Stimulated activated naive CD8-positive, alpha-beta T cell treated with anti-CD3 and anti-CD28 coated beads, Interleukin-15, Interleukin-2, amounts not matched to agents 100 ng/mL and 50 ng/mL, for 24 hours (primary cell): ENCODE data around the gene SGTA.
A peak's percentile ranks its signal among the peaks of the same experiment; 100 is the strongest.

ENCODE experiments used
- H3K27ac Mint-ChIP-seq: one replicate; pipeline ENCODE4 v1.8.0; 2021; ENCODE audit warnings: mild to moderate bottlenecking, mixed read lengths
- H3K27me3 Mint-ChIP-seq: one replicate; pipeline ENCODE4 v1.8.0; 2021; ENCODE audit warnings: mixed read lengths
- H3K36me3 Mint-ChIP-seq: one replicate; pipeline ENCODE4 v1.8.0; 2021; ENCODE audit warnings: low read depth, mixed read lengths
- H3K4me1 Mint-ChIP-seq: one replicate; pipeline ENCODE4 v1.8.0; 2021; ENCODE audit warnings: low read depth, mixed read lengths
- H3K4me3 Mint-ChIP-seq: one replicate; pipeline ENCODE4 v1.8.0; 2021; ENCODE audit warnings: mild to moderate bottlenecking, mixed read lengths
- H3K9me3 Mint-ChIP-seq: one replicate; pipeline ENCODE4 v1.8.0; 2021; ENCODE audit warnings: mixed read lengths

SGTA gene

GRCh38 chr19:2790557-2791271 lies 7.6 kb upstream of the SGTA start:
- peaks cover 46% of the 10 kb centered on the region for H3K36me3 Mint-ChIP-seq
- no peak overlapping the region for H3K4me3 Mint-ChIP-seq
- H3K9me3 Mint-ChIP-seq, result no peaks in the 10 kb centered on the region
- no peaks in the 10 kb centered on the region for H3K27me3 Mint-ChIP-seq
- H3K27ac Mint-ChIP-seq, result no peak overlapping the region
- H3K4me1 Mint-ChIP-seq, result peaks cover 30% of the 10 kb centered on the region

- Mint-ChIP-seq H3K36me3 (peaks cover 42% of the 10 kb centered on the region), H3K4me3 (no peak overlapping the region), H3K4me1 (peaks cover 31% of the 10 kb centered on the region), H3K27ac (no peak overlapping the region), H3K9me3 (no peaks in the 10 kb centered on the region), H3K27me3 (no peaks in the 10 kb centered on the region)
These were observed 7.1 kb upstream of the SGTA start for GRCh38 chr19:2790194-2790556.

- H3K4me3 Mint-ChIP-seq, result no peak overlapping the region
These were observed 5.2 kb upstream of the SGTA start for GRCh38 chr19:2788237-2788636.

GRCh38 chr19:2787115-2787514 lies 4.0 kb upstream of the SGTA start:
- Mint-ChIP-seq H3K27ac (no peak overlapping the region), H3K9me3 (no peaks in the 10 kb centered on the region), H3K27me3 (no peaks in the 10 kb centered on the region), H3K36me3 (peaks cover 28% of the 10 kb centered on the region), H3K4me3 (peak overlapping the region; percentile 96), H3K4me1 (peaks cover 54% of the 10 kb centered on the region)

More at GRCh38 chr19:2788237-2788636, 5.2 kb upstream of the SGTA start:
- peaks cover 35% of the 10 kb centered on the region for H3K36me3 Mint-ChIP-seq
- H3K27me3 Mint-ChIP-seq, result no peaks in the 10 kb centered on the region
- H3K27ac Mint-ChIP-seq, result no peak overlapping the region
- H3K9me3 Mint-ChIP-seq, result no peaks in the 10 kb centered on the region
- peaks cover 49% of the 10 kb centered on the region for H3K4me1 Mint-ChIP-seq

- Mint-ChIP-seq H3K36me3 (peaks cover 33% of the 10 kb centered on the region), H3K27me3 (no peaks in the 10 kb centered on the region), H3K4me3 (peak within 1 kb of the TSS; percentile 96), H3K4me1 (peaks cover 71% of the 10 kb centered on the region), H3K9me3 (no peaks in the 10 kb centered on the region), H3K27ac (peak within 1 kb of the TSS; percentile 97)
These were observed 2.3 kb upstream of the SGTA start, which contains the start of gene THOP1 for GRCh38 chr19:2785244-2785997. THOP1 (plus strand) TSS chr19:2785503; CDS start chr19:2785663, 160 bp downstream.

GRCh38 chr19:2783781-2784145 lies 690 bp upstream of the SGTA start:
- peaks cover 32% of the 10 kb centered on the region for H3K36me3 Mint-ChIP-seq
- H3K4me3 Mint-ChIP-seq, result peak overlapping the region; percentile 94
- no peaks in the 10 kb centered on the region for H3K27me3 Mint-ChIP-seq
- H3K27ac Mint-ChIP-seq, result peak overlapping the region; percentile 97
- H3K4me1 Mint-ChIP-seq, result peaks cover 62% of the 10 kb centered on the region
- H3K9me3 Mint-ChIP-seq, result no peaks in the 10 kb centered on the region

GRCh38 chr19:2782329-2782935 lies 641 bp downstream of the SGTA start:
- H3K4me3 Mint-ChIP-seq, result peak overlapping the region; percentile 94
- no peaks in the 10 kb centered on the region for H3K9me3 Mint-ChIP-seq
- H3K4me1 Mint-ChIP-seq, result peaks cover 61% of the 10 kb centered on the region
- peaks cover 26% of the 10 kb centered on the region for H3K36me3 Mint-ChIP-seq
- H3K27ac Mint-ChIP-seq, result peak overlapping the region; percentile 97
- H3K27me3 Mint-ChIP-seq, result no peaks in the 10 kb centered on the region

- H3K27ac Mint-ChIP-seq, result no peak overlapping the region
- H3K4me3 Mint-ChIP-seq, result no peak overlapping the region
These were observed 2.8 kb downstream of the SGTA start for GRCh38 chr19:2780284-2780683.

GRCh38 chr19:2779121-2779740 lies 3.8 kb downstream of the SGTA start:
- no peak overlapping the region for H3K4me3 Mint-ChIP-seq
- peaks cover 65% of the 10 kb centered on the region for H3K4me1 Mint-ChIP-seq
- H3K27ac Mint-ChIP-seq, result no peak overlapping the region
- peaks cover 34% of the 10 kb centered on the region for H3K36me3 Mint-ChIP-seq
- H3K27me3 Mint-ChIP-seq, result no peaks in the 10 kb centered on the region
- H3K9me3 Mint-ChIP-seq, result no peaks in the 10 kb centered on the region

More at GRCh38 chr19:2780284-2780683, 2.8 kb downstream of the SGTA start:
- peaks cover 27% of the 10 kb centered on the region for H3K36me3 Mint-ChIP-seq
- peaks cover 64% of the 10 kb centered on the region for H3K4me1 Mint-ChIP-seq
- H3K27me3 Mint-ChIP-seq, result no peaks in the 10 kb centered on the region
- H3K9me3 Mint-ChIP-seq, result no peaks in the 10 kb centered on the region

- H3K4me3 Mint-ChIP-seq, result no peak overlapping the region
- H3K36me3 Mint-ChIP-seq, result peaks cover 38% of the 10 kb centered on the region
- no peaks in the 10 kb centered on the region for H3K9me3 Mint-ChIP-seq
- H3K27me3 Mint-ChIP-seq, result no peaks in the 10 kb centered on the region
- H3K4me1 Mint-ChIP-seq, result peaks cover 60% of the 10 kb centered on the region
- H3K27ac Mint-ChIP-seq, result no peak overlapping the region
These were observed 5.0 kb downstream of the SGTA start for GRCh38 chr19:2777952-2778683.

GRCh38 chr19:2775556-2776430 lies 7.3 kb downstream of the SGTA start:
- H3K27ac Mint-ChIP-seq, result peak overlapping the region; percentile 94
- H3K9me3 Mint-ChIP-seq, result no peaks in the 10 kb centered on the region
- peaks cover 29% of the 10 kb centered on the region for H3K36me3 Mint-ChIP-seq
- no peaks in the 10 kb centered on the region for H3K27me3 Mint-ChIP-seq
- H3K4me1 Mint-ChIP-seq, result peaks cover 52% of the 10 kb centered on the region
- peak overlapping the region; percentile 79 for H3K4me3 Mint-ChIP-seq

- Mint-ChIP-seq H3K4me3 (peak overlapping the region; percentile 79), H3K9me3 (no peaks in the 10 kb centered on the region), H3K27me3 (no peaks in the 10 kb centered on the region), H3K36me3 (peaks cover 29% of the 10 kb centered on the region), H3K27ac (peak overlapping the region; percentile 94), H3K4me1 (peaks cover 44% of the 10 kb centered on the region)
These were observed 8.0 kb downstream of the SGTA start for GRCh38 chr19:2774953-2775555.

- peaks cover 29% of the 10 kb centered on the region for H3K36me3 Mint-ChIP-seq
- peak overlapping the region; percentile 51 for H3K27ac Mint-ChIP-seq
- H3K4me1 Mint-ChIP-seq, result peaks cover 41% of the 10 kb centered on the region
- no peaks in the 10 kb centered on the region for H3K27me3 Mint-ChIP-seq
- H3K9me3 Mint-ChIP-seq, result no peaks in the 10 kb centered on the region
- no peak overlapping the region for H3K4me3 Mint-ChIP-seq
These were observed 8.9 kb downstream of the SGTA start for GRCh38 chr19:2774083-2774679.
